ENCODE measurements around the gene CCDC138.
"Not testable (repeated sequence)": the region's sequence is repeated elsewhere in the genome, so short reads cannot be mapped to it uniquely, and the experiment has no call there.

CCDC138 gene, protein sequence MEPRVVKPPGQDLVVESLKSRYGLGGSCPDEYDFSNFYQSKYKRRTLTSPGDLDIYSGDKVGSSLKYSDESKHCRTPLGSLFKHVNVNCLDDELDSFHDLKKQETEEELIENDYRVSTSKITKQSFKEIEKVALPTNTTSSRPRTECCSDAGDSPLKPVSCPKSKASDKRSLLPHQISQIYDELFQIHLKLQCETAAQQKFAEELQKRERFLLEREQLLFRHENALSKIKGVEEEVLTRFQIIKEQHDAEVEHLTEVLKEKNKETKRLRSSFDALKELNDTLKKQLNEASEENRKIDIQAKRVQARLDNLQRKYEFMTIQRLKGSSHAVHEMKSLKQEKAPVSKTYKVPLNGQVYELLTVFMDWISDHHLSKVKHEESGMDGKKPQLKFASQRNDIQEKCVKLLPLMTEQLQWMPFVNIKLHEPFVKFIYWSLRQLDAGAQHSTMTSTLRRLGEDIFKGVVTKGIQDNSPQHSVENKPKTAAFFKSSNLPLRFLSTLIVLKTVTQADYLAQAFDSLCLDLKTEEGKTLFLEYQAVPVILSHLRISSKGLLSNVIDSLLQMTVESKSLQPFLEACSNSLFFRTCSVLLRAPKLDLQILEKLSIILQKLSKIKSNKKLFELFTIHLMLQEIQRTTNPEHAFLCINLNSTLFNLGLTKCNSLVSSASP

DNA sequence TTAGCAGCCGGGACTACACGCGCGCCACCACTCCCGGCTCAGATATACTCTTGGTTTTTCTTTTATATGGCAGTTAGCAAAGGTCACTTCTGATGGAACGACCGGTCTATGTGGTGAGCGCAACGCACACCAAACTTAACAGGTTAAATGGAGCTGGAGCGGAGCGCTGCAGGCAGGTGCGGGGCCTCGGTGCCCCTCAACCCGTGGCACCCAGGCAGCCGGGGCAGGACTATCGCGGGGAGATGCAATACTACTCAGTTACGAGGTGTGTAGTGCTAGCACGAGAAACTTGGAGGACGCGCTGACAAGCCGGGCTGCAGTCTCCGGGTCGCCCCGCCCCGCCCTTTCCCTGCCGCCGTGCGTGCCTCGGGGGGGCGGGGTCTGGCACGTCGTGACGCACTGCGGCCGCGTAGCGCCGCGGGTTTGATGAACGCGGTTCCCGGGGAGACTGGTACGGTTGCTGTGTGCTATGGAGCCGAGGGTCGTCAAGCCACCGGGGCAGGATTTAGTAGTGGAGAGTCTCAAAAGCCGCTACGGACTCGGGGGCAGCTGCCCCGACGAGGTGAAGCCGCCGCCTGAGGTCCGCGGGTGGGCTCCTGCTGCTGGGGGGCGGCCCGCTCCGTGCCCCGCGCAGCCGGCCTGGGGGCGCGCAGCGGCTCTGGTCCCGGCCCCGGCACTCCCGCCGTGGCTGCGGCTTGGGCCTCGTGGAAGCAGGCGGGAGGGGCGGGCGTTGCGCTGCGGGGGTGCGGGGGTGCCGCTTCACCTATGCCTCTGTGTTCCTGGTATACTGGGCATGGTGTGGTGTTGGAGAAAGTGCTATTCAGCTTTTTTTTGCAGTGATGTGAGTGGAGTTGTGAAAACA lies at the start of gene CCDC138:
CCDC138 (plus strand) TSS at position 418 of the 862 bp plus-strand sequence; CDS start at position 470, 52 bp downstream.
- peak; percentile 93 to 95 for DNase-seq

DNA sequence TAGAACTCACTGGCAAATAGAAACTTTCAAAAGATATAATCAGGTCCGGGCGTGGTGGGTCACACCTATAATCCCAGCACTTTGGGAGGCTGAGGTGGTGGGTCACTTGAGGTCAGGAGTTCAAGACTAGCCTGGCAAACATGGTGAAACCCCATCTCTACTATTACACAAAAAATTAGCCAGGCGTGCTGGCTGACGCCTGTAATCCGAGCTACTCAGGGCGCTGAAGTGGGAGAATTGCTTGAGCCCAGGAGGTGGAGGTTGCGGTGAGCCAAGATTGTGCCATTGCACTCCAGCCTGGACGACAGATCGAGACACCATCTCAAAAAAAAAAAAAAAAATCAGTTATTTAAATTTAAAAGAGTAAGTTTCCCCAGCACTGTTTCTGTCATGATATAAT lies 28.6 kb upstream of the CCDC138 start:
- not testable (repeated sequence) for DNase-seq

DNA sequence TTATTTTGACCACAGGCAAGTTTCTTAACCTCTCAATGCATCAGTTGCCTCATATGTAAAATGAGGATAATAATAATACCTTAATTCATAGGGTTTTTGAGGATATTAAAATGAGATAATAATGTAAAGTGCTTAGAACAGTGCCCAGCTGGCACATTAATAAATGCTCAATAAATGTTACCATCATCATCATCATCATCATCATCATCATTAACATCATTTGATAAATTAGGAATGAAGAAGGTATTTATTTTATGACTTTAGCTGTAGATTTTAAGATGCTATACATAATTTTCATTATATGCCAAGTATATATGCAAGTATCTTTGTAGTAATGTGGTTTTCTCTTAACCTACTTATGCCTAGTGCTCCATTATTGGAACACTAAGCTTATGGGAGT lies 24.0 kb upstream of the CCDC138 start:
- DNase-seq, result not testable (repeated sequence)

DNA sequence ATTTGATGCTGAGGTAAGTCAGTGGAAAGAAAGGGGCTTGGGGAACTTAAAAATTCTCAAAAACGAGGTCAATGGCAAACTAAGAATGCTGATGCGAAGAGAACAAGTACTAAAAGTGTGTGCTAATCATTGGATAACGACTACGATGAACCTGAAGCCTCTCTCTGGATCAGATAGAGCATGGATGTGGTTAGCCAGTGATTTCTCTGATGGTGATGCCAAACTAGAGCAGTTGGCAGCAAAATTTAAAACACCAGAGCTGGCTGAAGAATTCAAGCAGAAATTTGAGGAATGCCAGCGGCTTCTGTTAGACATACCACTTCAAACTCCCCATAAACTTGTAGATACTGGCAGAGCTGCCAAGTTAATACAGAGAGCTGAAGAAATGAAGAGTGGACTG lies 19.9 kb upstream of the CCDC138 start:
- DNase-seq, result not testable (repeated sequence)

DNA sequence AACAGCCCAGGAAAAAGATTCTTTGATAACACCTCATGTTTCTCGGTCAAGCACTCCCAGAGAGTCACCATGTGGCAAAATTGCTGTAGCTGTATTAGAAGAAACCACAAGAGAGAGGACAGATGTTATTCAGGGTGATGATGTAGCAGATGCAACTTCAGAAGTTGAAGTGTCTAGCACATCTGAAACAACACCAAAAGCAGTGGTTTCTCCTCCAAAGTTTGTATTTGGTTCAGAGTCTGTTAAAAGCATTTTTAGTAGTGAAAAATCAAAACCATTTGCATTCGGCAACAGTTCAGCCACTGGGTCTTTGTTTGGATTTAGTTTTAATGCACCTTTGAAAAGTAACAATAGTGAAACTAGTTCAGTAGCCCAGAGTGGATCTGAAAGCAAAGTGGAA lies 18.7 kb upstream of the CCDC138 start:
- not testable (repeated sequence) for DNase-seq

DNA sequence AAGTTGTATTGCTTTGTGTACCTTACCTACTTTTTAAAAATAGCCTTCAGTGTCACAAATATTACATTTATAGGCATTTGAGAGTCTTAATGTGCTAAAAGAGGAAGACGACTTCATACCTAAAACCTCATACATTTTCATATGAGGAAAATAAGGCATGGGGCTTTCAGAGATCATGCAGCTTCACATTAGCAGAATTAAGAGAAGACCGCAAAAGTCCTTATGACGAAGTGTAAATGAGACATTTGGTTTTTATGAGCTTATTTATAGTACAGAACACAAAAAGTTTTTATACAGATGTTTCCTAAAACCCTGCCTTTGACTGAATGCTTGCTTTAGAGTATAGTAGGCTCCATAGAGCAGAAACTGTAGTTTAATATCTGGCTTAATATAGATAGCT lies 10.1 kb upstream of the CCDC138 start:
- no peak for DNase-seq

DNA sequence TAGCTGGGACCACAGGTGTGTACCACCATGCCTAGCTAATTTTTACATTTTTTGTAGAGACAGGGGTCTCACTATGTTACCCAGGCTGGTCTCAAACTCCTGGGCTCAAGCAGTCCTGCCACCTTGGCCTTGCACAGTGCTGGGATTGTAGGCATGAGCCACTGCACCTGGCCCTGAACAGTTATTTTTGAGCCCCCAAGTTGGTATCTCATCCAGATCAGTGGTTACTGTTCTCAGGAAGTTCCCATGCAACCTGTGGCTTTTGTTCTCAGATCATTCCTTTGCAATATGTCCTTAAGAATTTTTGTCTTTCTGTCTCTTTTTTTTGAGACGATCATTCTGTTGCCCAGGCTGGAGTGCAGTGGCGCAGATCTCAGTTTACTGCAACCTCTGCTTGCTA lies 7.7 kb upstream of the CCDC138 start:
- no peak for DNase-seq

DNA sequence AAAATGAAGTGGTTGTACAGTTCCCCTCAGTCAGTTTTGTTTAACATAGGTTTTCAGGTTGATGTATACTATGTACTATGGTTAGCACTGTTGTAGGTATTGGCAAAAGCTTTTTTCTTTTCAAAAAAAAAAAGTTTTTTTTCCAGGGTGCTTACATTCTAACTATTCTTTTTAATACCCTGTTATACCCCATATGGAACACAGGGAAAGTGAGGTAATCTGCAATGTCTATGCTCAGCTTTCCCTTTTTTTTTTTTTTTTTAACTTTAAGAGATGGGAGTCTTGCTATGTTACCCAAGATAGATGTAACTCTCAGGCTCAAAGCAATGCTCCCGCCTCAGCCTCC lies 590 bp upstream of the CCDC138 start:
- DNase-seq, result no peak

DNA sequence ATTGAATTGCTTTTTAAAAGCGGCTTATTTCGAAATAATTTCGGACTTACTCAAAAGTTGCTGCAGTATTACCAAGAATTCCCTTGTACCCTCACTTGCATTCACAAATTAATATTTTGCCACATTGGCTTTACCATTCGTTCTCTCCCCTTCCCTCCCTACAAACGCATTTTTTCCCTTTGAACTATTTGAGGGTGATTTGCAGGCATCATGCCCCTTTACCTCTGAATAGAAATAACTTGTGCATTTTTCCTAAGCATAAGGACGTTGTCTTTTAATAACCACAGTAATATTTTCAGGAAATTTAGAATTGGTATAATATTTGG lies 608 bp downstream of the CCDC138 start:
- DNase-seq, result no peak

DNA sequence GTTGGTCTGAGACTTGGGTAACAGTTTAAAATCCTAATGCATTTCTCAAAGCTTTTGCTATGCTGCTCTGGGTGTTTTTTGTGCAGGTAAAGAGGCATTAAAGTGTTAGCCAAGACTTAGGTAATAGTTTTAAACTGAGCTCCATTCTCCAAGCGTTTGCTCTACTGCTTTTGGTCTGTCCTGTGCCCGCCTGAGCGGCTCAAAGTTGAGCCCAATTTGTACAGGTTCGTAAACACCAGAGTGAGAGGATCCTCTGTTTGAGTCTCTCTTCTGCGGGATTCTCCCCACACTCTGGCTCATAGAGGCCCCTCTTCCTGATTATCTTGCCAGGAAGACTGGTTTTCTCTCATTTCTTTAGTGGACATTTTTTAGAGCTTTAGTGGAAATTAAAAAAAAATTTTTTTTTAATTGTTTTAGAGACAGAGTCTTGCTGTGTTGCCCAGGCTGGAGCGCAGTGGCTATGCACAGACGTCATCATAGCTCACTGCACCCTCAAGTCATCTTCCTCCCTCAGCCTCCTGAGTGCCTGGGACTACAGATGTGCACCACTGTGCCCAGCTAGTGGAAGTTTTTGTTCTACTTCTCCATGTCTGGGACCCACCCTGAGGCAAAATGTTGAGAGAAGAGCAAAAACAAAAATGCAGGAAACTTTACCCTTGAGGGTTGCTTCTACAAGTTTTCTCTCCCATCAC lies 16.6 kb downstream of the CCDC138 start:
- DNase-seq, result no peak

DNA sequence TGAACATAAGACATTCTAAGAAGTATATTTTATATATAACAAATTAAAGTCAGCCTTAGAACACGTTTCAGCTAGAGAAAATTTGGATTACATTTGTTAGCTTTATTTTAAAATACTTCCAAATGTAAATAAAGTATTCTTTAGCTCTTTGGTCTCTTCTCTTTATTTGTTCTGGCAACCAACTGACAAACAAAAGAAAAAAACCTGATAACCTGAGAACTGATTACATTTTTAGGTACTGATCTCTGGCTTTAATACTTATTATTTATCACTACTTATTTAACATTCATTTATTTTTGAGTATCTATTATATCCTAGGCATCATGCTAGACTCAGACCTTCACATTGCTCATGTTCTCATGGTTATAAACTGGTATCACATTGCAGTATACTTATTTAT lies 18.5 kb downstream of the CCDC138 start:
- no peak for DNase-seq

DNA sequence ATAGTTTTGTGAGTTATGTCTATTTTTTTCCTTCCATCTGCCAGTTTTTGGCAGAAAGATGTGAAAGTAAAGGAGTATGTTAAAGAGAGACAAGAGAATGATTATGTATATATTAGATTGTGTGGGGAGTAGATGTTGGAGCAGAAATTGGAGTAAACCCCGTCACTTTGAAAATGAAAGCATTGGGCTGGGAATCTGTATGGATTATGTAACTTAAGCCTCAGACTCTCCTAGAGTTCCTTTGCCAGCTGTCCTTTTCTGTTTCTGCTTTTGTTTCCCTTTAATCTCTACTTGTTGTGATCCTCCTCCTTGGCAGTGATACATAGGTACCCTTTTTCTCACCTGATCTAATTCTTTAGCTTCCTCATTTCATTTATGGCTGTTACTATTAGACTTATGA lies 19.2 kb downstream of the CCDC138 start:
- no peak for DNase-seq

DNA sequence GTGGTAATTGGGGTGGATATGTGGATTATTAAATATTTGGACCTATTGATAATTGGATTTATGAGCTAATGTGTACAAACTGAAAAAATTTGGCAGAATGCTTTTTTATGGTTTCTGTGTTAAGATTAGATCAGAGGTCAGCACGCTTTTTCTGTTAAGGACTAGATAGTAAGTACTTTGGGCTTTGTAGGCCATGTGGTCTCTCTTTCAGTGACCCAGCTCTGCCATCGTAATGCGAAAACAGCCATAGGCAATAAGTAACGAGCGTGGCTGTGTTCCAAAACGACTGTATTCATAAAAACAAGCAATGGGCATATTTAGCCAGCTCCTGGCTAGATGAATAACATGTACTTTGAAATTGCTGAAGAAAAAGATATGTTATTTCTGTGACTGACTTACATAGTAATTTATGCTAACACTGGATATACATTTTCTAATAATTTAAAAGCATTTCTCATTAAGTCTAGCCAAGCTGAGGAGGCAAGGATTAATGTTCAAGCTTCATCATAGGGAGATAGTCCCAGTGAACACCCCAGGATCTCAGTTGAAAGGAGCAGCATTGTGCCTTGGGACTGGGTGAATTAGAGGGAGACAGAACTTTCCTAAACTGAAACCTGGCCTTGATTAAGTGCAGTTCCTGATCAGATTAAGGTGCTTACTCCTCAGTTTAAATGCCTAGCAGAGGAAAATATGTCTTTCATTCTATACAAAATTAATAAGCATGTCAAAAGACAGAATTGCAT lies 20.0 kb downstream of the CCDC138 start:
- no peak for DNase-seq

DNA sequence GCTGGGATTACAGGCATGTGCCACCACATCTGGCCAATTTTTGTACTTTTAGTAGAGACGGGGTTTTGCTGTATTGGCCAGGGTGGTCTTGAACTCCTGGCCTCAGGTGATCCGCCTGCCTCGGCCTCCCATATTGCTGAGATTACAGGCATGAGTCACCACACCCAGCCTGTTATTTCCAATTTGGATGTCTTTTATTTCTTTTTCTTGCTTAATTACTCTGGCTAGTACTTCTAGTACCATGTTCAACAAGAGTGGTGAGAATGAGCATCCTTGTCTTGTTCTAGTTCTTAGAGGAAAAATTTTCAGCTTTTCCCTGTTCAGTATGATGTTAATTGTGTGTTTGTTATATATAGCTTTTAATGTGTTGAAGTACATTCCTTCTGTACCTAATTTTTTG lies 23.4 kb downstream of the CCDC138 start:
- no peak for DNase-seq

DNA sequence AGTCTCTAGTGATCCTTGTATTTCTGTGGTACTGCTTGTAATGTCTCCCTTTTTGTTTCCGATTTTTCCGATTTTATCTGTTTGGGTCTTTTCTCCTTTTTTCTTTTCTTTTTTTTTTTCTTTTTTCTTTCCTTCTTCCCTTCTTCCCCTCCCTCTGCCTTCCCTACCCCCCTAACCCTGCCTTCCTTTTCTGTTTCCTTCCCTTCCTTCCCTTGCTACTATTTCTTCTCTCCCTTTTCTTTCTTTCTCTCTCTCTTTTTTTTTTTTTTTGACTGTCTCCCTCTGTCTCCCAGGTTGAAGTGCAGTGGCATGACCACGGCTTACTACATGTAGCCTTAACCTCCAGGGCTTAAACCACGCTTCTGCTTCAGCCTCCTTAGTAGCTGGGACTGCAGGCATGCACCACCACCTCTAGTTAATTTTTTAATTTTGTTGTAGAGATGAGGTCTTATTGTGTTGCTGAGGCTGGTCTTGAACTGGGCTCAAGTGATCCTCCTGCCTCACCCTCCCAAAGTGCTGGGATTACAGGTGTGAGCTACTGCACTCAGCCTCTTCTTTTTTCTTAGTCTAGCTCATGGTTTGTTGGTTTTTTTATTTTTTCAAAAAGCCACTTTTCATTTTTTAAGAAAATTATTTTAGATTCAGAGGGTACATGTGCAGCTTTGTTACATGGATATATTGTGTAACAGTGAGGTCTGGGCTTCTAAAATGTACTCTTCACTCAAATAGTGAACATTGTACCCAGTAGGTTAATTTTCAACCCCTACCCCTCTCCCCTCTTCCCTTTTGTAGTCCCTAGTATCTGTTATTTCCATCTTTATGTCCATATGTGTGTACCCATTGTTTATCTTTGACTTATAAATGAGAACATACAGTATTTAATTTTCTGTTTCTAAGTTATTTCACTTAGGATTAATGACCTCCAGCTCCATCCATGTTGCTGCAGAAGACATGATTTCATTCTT lies 24.7 kb downstream of the CCDC138 start:
- DNase-seq, result no peak

DNA sequence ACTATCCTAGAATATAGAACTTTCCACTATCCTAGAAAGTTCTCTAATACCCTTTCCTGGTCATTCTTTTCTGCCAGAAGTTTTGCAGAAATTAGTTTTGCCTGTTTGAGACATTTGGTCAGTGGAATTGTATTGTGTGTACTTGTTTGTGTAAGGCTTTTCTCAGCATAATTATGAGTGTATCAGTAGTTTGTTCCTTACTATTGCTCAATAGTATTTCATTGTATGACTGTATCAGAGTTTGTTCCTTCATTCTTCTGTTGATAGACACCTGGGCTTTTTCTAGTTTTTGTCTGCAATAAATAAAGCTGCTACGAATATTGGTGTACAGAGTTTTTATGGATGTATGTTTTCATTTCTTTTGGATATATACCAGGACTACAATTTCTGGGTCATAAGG lies 27.2 kb downstream of the CCDC138 start:
- DNase-seq, result no peak

DNA sequence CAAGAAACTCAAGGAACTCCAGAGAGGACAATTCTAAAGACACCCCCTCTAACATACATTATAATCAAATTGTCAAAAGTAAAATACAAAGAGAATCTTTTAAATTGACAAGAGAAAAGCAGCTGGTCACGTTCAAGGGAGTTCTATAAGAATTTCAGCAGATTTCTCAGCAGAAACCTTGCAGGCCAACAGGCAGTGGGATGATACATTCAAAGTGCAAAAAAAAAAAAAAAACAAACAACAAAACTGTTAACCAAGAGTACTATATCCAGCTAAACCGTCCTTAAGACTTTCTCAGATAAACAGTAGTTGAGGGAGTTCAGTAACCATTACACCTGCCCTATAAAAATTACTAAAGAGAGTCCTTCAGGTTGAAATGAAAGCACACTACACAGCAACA lies 33.9 kb downstream of the CCDC138 start:
- DNase-seq, result no peak

DNA sequence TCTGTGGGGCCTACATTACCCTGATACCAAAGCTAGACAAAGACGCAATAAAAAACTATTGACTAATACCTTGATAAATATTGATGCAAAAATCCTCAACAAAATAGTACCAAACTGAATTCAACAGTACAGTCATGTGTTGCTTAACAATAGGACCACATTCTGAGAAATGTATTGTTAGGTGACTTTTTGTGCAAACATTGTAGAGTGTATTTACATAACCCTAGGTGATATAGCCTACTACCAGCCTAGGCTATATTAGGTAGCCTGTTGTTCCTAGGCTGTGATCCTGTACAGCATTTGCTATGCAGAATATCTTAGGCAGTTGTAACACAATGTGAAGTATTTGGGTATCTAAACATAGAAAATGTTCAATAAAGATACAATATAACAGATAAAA lies 36.7 kb downstream of the CCDC138 start:
- no peak for DNase-seq

DNA sequence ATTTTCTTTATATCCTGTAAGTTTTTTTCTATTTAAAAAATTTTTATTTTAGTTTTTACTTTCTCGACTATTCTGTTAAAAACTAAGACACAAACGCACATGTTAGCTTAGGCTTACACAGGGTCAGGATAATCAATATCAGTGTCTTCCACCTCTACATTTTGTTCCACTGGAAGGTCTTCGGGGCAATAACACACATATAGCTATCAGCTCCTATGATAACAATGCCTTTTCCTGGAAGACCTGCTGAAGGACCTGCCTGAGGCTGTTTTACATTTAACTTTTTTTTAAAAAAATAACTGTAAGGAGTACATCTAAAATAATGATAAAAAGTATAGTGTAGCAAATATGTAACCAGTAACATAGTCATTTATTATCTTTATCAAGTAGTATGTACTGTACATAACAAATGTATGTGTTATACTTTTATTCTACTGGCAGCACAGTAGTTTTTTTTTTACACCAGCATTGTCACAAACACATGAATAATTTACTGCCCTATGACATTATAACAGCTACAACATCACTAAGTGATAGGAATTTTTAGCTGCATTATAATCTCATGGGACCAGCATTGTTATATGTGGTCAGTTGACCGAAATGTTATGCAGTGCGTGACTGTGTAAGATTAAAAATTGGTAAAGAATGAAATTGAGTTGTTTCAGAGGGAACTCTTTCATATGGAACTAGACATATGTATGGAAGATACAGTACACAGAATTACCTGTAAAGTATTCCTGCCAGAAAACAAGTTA lies 37.9 kb downstream of the CCDC138 start:
- no peak for DNase-seq

DNA sequence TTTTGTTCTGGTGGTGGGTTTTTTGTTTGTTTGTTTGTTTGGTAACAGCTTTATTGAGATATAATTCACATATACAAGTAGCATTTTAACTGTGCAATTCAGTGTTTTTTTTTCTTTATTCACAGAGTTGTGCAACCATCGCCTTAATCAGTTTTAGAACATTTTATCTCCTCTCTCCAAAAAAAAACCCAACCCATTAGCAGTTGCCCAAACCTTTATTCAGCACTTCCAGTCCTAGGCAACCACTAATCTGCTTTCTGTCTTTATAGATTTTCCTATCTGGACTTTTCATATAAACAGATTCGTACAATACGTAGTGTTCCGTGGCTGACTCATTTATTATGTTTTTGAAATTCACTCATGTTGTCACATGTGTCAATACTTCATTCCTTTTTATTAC lies 38.7 kb downstream of the CCDC138 start:
- DNase-seq, result no peak

Measured in activated T-cell treated with anti-CD3 and anti-CD28 coated beads, Interleukin-2, amount 50 U/mL, for 48 hours (primary cell).